ENCODE measurements around the gene JUP.

The JUP gene

DNA sequence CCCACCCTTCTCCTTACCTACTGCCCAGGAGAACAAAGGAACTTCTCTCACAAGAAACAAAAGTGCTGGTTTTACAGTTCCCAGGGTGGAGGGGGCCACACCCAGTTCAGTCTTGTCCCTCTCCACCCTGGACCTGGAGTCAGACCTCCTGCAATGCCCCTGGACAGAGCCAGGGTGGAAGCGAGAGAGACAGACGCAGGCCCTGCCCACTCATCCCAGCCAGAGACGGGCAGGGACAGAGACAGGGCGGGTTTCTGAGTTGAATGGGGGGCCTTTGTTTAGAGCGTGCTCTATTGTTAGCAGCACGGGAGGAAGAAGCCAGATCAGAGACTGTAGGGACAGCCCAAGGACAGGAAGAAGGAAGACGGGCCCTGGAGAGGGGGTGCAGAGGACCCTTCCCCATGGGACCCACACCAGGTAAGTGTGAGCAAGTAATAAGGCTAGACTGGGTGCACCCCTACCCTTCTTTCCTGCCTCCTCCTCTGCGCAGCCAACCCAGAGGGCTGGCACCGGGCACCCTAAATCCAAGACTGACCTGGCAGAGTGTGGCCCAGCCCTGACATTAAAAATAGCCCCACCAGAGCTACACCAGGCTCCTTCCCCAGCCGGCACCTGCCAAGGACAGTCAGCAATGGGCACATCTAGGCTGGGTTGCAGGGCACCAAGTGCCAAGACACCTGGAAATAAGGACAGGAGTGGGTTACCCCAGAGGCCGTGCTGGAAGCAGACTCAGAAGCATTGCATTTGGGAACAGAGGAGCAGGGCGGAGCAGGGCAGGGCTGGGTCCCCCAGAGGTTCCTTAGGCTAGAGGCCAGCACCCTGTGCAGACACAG lies 10.9 kb downstream of the JUP start:
- TF ChIP-seq, protein P1, sequence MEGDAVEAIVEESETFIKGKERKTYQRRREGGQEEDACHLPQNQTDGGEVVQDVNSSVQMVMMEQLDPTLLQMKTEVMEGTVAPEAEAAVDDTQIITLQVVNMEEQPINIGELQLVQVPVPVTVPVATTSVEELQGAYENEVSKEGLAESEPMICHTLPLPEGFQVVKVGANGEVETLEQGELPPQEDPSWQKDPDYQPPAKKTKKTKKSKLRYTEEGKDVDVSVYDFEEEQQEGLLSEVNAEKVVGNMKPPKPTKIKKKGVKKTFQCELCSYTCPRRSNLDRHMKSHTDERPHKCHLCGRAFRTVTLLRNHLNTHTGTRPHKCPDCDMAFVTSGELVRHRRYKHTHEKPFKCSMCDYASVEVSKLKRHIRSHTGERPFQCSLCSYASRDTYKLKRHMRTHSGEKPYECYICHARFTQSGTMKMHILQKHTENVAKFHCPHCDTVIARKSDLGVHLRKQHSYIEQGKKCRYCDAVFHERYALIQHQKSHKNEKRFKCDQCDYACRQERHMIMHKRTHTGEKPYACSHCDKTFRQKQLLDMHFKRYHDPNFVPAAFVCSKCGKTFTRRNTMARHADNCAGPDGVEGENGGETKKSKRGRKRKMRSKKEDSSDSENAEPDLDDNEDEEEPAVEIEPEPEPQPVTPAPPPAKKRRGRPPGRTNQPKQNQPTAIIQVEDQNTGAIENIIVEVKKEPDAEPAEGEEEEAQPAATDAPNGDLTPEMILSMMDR (IDR thresholded peaks at IDR 0.05; ENCODE audit: extremely low read depth, missing control alignments), result no peak
- DNase-seq (ENCODE audit: low spot score), result no peak

DNA sequence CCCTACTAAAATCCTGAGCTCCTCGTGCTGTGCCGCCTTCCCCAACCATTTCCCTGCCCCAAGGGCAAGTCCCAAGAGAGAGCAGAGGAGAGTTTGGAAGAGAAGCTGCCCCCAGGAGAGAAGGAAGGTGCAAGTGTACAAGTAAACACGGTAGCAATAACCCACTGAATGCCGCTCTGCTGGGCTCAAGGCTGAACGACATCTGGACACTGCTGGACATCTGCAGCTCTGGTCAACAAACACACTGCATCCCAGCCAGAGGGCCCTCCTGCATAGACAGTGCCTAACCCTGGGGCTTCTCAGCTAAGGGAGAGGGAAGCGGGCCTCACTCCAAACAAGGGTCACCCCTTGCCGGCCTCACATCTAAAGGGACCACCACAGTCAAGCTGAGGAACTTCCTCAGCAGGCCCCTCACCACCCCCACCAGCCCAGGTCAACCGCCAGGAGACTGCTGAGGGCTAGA lies 12.7 kb downstream of the JUP start:
- no peak for DNase-seq (ENCODE audit: low spot score)
- TF ChIP-seq, protein P1 (IDR thresholded peaks at IDR 0.05; ENCODE audit: extremely low read depth, missing control alignments), result no peak

DNA sequence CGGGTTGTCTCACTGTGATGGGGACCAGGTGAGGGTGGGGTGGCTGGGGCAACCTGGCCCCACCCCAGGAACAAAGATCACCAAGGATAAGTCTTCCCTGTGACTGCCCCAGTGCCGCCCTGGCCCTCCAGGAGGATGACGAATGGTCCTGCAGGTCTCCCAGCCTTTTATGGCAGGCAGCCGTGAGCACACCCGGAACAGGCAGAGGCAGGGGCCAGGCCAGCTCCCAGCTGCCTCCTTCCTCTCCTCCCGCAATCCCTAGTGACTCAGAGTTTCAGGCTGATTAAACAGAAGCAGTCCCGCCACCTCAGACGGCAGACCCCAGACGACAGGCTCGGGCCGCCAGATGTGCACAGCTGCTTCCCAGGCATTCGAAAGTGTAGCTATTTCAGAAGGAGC lies 13.3 kb downstream of the JUP start:
- DNase-seq (ENCODE audit: low spot score), result no peak
- TF ChIP-seq, protein P1 (IDR thresholded peaks at IDR 0.05; ENCODE audit: extremely low read depth, missing control alignments), result no peak

DNA sequence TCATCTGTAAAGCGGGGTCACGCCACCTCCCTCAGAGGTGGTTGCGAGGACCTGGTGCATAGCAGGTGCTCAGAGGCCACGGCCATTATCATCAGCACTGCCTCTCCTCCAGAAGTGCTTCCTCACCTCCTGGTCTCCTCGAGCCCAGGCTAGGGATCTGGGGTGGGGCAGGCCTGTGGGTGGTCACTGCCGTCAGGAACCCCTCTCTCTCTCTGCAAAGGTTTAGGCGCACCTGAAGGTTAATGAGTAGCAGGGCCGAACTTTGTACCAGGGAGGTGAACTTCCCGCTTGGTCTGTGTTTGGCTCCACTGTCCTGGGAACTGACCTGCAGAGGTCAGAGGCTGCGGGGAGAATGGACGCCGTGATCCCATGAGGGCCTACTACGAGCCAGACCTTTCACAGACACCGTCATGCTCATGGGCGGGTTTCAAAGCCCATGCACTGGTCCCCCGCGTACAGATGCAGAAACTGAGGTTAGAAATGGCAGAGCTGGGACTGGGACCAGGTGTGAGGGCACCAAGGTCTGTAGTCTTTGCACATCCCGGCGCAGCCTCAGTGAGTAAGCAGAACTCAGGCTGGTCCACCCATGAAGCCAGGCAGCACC lies 13.8 kb downstream of the JUP start:
- DNase-seq (ENCODE audit: low spot score), result no peak
- TF ChIP-seq, protein P1 (IDR thresholded peaks at IDR 0.05; ENCODE audit: extremely low read depth, missing control alignments), result no peak

DNA sequence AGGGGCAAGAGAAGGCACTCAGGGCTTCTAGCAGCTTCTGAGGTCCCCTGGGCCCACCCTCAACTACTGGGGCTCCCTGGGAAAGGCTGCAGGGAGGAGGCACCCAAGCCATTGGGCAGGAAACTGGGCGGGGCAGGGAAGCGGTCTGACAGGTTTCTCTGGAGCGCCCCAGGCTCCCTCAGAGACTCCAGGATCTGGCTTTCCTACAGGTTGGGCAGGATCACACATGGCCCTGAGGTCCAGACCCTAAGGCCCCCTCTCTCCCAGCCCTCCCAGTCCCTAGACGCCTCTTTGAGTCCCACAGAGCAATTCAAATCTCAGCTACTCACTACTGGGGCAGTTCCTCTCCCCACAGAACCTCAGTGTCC lies 14.3 kb downstream of the JUP start:
- DNase-seq (ENCODE audit: low spot score), result no peak
- TF ChIP-seq, protein P1 (IDR thresholded peaks at IDR 0.05; ENCODE audit: extremely low read depth, missing control alignments), result no peak

DNA sequence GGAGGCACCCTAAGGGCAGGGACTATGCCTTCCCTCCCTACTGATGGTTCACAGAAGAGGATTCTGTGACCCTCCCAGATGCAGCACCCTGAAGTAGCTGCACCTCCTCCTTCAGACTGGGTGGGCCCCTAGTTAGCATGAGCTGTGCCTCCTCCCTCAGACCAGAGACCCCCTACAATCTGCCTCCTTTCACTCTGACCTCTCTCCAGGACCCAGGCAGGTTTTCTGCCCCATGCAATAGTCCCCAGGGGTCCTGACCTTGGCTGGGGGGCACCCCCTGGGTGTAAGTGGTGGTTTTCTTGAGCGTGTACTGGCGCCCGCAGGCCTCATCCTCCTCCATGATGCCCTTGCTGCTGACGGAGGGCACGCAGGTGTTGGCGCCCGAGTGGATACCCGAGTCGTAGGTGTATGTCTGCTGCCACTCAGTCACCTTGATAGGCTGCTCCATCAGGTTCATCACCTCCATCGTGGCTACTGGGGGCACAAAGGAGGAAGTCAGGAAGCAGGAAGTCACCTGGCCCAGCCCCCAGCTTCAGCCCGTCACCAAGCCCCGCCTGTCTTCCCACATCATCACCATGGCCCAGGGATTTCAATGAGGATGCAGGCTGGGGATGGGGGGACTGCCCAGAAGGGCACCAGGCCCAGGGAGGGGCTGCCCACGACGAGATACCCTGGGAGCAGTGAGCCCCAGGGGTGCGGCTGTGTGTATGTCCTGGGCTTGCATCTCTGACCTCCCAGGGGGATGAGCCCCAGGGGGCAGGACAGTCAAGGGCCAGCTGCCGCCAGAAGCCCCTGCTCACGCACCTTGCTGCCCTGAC lies 14.9 kb downstream of the JUP start:
- TF ChIP-seq, protein P1 (IDR thresholded peaks at IDR 0.05; ENCODE audit: extremely low read depth, missing control alignments), result no peak
- no peak for DNase-seq (ENCODE audit: low spot score)

DNA sequence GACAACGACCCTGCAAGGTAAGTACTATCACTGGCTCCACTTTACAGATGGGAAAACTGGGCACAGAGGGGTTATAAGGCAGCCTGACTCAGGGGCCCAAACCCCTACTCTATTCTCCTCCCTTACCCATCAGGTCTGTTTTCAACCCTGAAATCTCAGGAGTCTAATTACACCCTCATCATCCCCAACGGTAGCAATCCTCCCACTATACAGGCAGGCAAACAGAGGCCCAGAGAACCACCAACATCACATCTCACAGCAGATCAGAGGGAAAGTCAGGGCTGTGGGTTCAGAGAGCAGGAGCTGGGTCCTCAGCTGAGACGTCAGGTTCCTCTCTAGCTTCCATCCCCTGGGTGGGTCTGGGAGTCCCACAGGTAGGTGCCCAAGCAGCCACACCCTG lies 16.5 kb downstream of the JUP start:
- no peak for DNase-seq (ENCODE audit: low spot score)
- TF ChIP-seq, protein P1 (IDR thresholded peaks at IDR 0.05; ENCODE audit: extremely low read depth, missing control alignments), result no peak
